Kidney epithelial cell (primary cell): Measurements from ENCODE around the gene CABLES1. TPM values are rescaled to one million over a fixed set of nuclear protein-coding genes. Genes with fewer than 3 reads are reported as not detected.

Source experiments
- DNase-seq: peaks from one replicate; pipeline ENCODE4 v3.0.0-alpha.2; 2010; ENCODE audit warnings: low read depth
- H3K27me3 ChIP-seq: 2 replicates; pipeline ENCODE4 v1.6.0; 2011; ENCODE audit warnings: low read length; ENCODE audit not compliant: control insufficient read depth, insufficient read depth
- H3K36me3 ChIP-seq: 2 replicates; pipeline ENCODE4 v1.5.1; 2011; ENCODE audit warnings: low read length; ENCODE audit not compliant: control insufficient read depth, insufficient read depth
- H3K4me3 ChIP-seq: 2 replicates; pipeline ENCODE4 v1.5.1; 2011; ENCODE audit warnings: low read depth, mild to moderate bottlenecking, control low read depth, low read length
- total RNA-seq: library from RNA; depleted of rRNA; stranded (reverse); fragments of >200 nt; gene quantifications from 2 replicates; pipeline ENCODE4 v1.2.3, GENCODE V29; 2015
- TF ChIP-seq, protein P1 (sequence below): IDR thresholded peaks from 2 replicates; pipeline ENCODE4 v1.5.1; 2011; ENCODE audit warnings: mild to moderate bottlenecking, moderate library complexity, low read length, control low read depth, inconsistent platforms; ENCODE audit not compliant: insufficient read depth, poor library complexity, severe bottlenecking

CABLES1 gene
- total RNA-seq, 1 donor from 2014 or later: 9.6 TPM

DNA sequence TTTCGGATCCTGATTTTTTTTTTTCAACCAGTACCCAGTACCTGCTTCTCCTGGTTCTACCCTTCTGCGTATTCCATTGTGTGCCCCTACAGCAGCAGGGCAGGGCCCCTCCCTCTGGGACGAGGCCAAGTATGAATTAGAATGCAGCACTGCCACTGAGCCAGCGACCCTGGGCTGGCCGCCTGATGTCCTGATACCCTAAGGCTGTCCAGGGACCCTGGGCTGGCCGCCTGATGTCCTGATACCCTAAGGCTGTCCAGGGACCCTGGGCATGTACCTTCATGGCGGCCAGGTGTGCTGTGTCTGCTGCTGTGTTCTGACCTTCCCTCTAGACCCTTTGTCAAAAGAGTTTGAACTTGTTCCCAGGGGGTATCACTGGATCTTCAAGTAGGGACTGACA, 42.9 kb downstream of the CABLES1 start:
- TF ChIP-seq, protein P1, sequence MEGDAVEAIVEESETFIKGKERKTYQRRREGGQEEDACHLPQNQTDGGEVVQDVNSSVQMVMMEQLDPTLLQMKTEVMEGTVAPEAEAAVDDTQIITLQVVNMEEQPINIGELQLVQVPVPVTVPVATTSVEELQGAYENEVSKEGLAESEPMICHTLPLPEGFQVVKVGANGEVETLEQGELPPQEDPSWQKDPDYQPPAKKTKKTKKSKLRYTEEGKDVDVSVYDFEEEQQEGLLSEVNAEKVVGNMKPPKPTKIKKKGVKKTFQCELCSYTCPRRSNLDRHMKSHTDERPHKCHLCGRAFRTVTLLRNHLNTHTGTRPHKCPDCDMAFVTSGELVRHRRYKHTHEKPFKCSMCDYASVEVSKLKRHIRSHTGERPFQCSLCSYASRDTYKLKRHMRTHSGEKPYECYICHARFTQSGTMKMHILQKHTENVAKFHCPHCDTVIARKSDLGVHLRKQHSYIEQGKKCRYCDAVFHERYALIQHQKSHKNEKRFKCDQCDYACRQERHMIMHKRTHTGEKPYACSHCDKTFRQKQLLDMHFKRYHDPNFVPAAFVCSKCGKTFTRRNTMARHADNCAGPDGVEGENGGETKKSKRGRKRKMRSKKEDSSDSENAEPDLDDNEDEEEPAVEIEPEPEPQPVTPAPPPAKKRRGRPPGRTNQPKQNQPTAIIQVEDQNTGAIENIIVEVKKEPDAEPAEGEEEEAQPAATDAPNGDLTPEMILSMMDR: no peak
- no peaks in the 10 kb centered on the region for H3K27me3 ChIP-seq
- H3K4me3 ChIP-seq: no peak overlapping the region
- no peak for DNase-seq
- H3K36me3 ChIP-seq: no peaks in the 10 kb centered on the region

GRCh38 chr18:23178661-23179081, 43.4 kb downstream of the CABLES1 start:
- H3K36me3 ChIP-seq: no peaks in the 10 kb centered on the region
- no peak overlapping the region for H3K4me3 ChIP-seq
- no peaks in the 10 kb centered on the region for H3K27me3 ChIP-seq
- TF ChIP-seq, protein P1: no peak
- no peak for DNase-seq

DNA sequence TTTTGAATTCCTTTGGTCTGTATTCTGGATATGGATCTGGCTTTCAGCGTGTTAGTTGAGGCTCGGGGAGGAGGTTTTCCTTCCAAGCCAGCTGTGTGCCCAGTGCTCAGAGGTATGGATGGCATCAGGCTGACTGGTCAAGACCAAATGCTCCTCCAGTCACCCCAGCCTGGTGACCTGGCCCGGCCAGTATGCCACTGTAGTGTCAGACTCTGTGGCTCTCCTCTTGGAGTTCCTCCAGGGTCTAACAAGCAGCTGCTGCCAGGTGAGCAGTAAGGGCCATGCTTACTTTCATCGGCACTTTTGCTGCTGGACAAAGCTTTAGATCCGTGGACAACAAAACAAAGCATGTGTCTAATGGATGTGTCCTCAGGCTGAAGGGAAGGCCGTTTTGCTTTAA, 44.1 kb downstream of the CABLES1 start:
- DNase-seq: no peak
- TF ChIP-seq, protein P1: no peak
- no peaks in the 10 kb centered on the region for H3K36me3 ChIP-seq
- no peak overlapping the region for H3K4me3 ChIP-seq
- no peaks in the 10 kb centered on the region for H3K27me3 ChIP-seq

DNA sequence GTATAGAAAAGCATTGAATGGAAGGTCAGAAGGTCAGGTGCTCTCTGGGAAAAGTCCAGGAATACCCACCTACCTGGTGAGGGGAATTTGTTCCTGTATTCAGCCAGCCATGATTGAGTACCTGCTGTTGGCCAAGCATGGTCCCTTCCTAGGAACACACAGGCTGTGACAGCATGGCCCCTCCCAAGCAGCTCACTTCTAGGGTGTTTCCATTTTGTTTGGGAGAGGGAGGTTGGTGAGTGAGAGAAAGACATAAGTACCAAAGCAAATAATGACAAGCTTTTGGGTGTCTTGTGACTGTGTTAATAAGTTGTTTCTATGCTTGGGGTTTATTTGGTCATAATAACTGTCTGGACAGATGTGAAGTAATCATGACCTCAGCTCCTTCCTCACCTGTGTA, 46.3 kb downstream of the CABLES1 start:
- H3K36me3 ChIP-seq: no peaks in the 10 kb centered on the region
- TF ChIP-seq, protein P1: no peak
- H3K4me3 ChIP-seq: no peak overlapping the region
- no peak for DNase-seq
- no peaks in the 10 kb centered on the region for H3K27me3 ChIP-seq

DNA sequence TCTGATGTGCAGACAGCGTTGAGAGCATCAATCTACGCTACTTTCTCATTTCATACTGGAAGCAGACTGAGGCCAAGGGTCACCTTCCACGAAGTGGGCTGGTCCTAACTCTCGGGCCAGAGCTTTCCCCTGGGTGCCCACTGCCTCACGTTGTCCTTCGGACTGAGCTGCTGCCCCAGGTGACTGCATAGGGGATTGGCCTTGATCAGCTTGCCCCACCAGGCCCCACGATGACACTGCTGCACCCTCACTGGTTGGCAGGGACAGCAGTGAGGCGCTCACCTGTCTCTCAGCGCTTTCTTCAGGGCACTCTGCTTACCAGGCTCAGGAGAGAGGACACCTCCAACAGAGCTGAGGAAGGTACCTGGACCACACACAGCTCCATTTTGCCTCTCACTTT, 47.3 kb downstream of the CABLES1 start:
- Histone ChIP-seq H3K36me3 (no peaks in the 10 kb centered on the region), H3K4me3 (no peak overlapping the region), H3K27me3 (no peaks in the 10 kb centered on the region)
- no peak for DNase-seq
- TF ChIP-seq, protein P1: no peak

DNA sequence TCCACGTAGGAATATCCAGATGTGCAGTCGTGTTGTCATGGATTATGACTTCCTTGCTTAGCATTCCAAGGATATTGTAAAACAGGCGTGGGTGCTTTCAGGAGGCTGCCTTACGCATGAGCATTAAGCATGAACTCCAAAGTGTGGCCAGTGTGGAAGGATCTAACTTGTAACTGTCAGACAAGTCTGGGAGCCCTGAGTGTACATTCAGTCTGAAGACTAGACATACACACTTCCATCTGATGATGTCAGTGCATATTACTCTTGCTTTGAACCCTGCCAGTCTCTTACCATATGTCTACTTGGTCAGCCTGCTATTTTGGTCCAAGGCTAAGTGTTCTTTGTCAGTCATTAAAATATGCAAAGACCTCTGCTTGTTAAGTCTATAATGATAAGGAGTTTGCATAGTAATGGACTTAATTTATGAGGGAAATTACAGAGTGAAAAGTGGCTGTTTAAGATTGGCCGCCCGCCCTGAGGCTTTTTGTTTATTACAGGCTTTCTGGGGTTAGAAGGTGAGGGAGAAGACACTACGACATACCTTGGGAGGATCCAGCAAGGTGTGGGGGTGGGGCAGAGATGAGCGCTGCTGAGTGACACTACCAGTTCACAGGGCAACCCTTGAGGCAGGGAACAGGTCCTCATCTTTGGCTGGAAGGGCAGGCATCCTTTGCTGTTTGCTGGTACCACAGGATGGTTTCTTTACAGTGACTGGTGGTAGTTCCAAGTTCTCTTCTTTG, 48.3 kb downstream of the CABLES1 start:
- Histone ChIP-seq H3K27me3 (no peaks in the 10 kb centered on the region), H3K4me3 (no peak overlapping the region), H3K36me3 (no peaks in the 10 kb centered on the region)
- TF ChIP-seq, protein P1: no peak
- DNase-seq: no peak
